IMR-90 (cell line): ENCODE results near the gene SLC25A22. TPM values are rescaled to one million over a fixed set of nuclear protein-coding genes. Genes with fewer than 3 reads are reported as not detected.

ENCODE experiments used
- ATAC-seq: fragments of 200-7000 bp; cut with Tn5 transposase; 2 replicates; pipeline ENCODE4 v1.9.1; 2020; ENCODE audit warnings: low read depth, mild to moderate bottlenecking, moderate library complexity
- BruUV-seq: library from RNA; stranded (reverse); fragments of 400-500 nt; replicated peaks from 2 replicates; lab custom pipeline; 2021; lab: Mats Ljungman, UMichigan
- CTCF ChIA-PET: fragments of 300-600 bp; formaldehyde crosslinking; extraction: SDS; loops from one replicate; lab custom pipeline; 2021; ENCODE audit warnings: antibody characterized with exemption; lab: Yijun Ruan, JAX
- POLR2A ChIA-PET: fragments of 300-600 bp; sonication (Branson Sonifier 250); formaldehyde crosslinking; loops from one replicate; lab custom pipeline; 2022; ENCODE audit warnings: antibody characterized with exemption; ENCODE audit not compliant: unreplicated experiment; lab: Charles Lee
- DNase-seq: peaks from one replicate; pipeline ENCODE4 v3.0.0; 2013
- H2AFZ ChIP-seq: replicated peaks from 2 replicates; pipeline ENCODE3; 2013; ENCODE audit warnings: low read length, mild to moderate bottlenecking; ENCODE audit not compliant: poor library complexity
- H2AK5ac ChIP-seq: 2 replicates; pipeline ENCODE4 v1.6.1; 2013; ENCODE audit warnings: low read depth, low read length, inconsistent platforms
- H2AK9ac ChIP-seq: replicated peaks from 2 replicates; pipeline ENCODE3; 2013; ENCODE audit warnings: mild to moderate bottlenecking, low read depth, low read length, moderate library complexity; ENCODE audit not compliant: poor library complexity
- H2BK120ac ChIP-seq: 2 replicates; pipeline ENCODE4 v1.6.1; 2013; ENCODE audit warnings: low read depth, low read length, inconsistent platforms
- H2BK15ac ChIP-seq: 3 replicates; pipeline ENCODE4 v1.6.1; 2013; ENCODE audit warnings: low read depth, low read length, inconsistent platforms
- H2BK20ac ChIP-seq: 2 replicates; pipeline ENCODE4 v1.6.1; 2013; ENCODE audit warnings: low read depth, mild to moderate bottlenecking, inconsistent platforms, low read length, moderate library complexity
- H2BK5ac ChIP-seq: 2 replicates; pipeline ENCODE4 v1.6.1; 2013; ENCODE audit warnings: mild to moderate bottlenecking, low read depth, low read length, inconsistent platforms; ENCODE audit not compliant: poor library complexity, severe bottlenecking
- H3K14ac ChIP-seq: replicated peaks from 2 replicates; pipeline ENCODE4 v1.6.1; 2013; ENCODE audit warnings: low read depth, low read length, inconsistent platforms
- H3K18ac ChIP-seq: 2 replicates; pipeline ENCODE4 v1.6.1; 2013; ENCODE audit warnings: low read depth, low read length, control low read depth
- H3K23ac ChIP-seq: 2 replicates; pipeline ENCODE4 v1.6.1; 2013; ENCODE audit warnings: low read depth, low read length, inconsistent platforms
- H3K27ac ChIP-seq: 2 replicates; pipeline ENCODE4 v1.5.1; 2013; ENCODE audit warnings: mild to moderate bottlenecking, control low read depth, low read length; ENCODE audit not compliant: insufficient read depth
- H3K27me3 ChIP-seq: 2 replicates; pipeline ENCODE4 v1.6.1; 2013; ENCODE audit warnings: low read length; ENCODE audit not compliant: control insufficient read depth, insufficient read depth
- H3K36me3 ChIP-seq: 2 replicates; pipeline ENCODE4 v1.6.1; 2013; ENCODE audit warnings: low read length, mixed read lengths; ENCODE audit not compliant: control insufficient read depth, insufficient read depth
- H3K4ac ChIP-seq: 2 replicates; pipeline ENCODE4 v1.6.1; 2013; ENCODE audit warnings: low read depth, low read length, inconsistent platforms
- H3K4me1 ChIP-seq: 2 replicates; pipeline ENCODE4 v1.6.1; 2013; ENCODE audit warnings: low read length, mixed read lengths; ENCODE audit not compliant: control insufficient read depth, insufficient read depth
- H3K4me2 ChIP-seq: 2 replicates; pipeline ENCODE4 v1.6.1; 2013; ENCODE audit warnings: low read depth, mild to moderate bottlenecking, control low read depth, low read length, moderate library complexity
- H3K4me3 ChIP-seq: 2 replicates; pipeline ENCODE4 v1.5.1; 2013; ENCODE audit warnings: low read depth, mild to moderate bottlenecking, control low read depth, low read length, moderate library complexity; ENCODE audit not compliant: insufficient read depth
- H3K56ac ChIP-seq: 2 replicates; pipeline ENCODE4 v1.6.1; 2013; ENCODE audit warnings: low read length, inconsistent platforms; ENCODE audit not compliant: insufficient read depth; ENCODE audit errors: extremely low read depth
- H3K79me1 ChIP-seq, 2 experiments: 2 replicates each; pipeline ENCODE4 v1.6.1; 2013; ENCODE audit warnings: low read length in 2 of 2, inconsistent platforms in 1 of 2, low read depth in 1 of 2
- H3K9ac ChIP-seq: 2 replicates; pipeline ENCODE4 v1.6.1; 2013; ENCODE audit warnings: low read depth, low read length, control low read depth
- H3K9me1 ChIP-seq: 2 replicates; pipeline ENCODE4 v1.6.1; 2013; ENCODE audit warnings: low read length, inconsistent platforms; ENCODE audit not compliant: insufficient read depth
- H3K9me3 ChIP-seq: 2 replicates; pipeline ENCODE4 v1.6.1; 2013; ENCODE audit warnings: low read length; ENCODE audit not compliant: control insufficient read depth, insufficient read depth
- H4K20me1 ChIP-seq: 2 replicates; pipeline ENCODE4 v1.6.1; 2013; ENCODE audit warnings: low read length, inconsistent platforms; ENCODE audit not compliant: insufficient read depth
- H4K5ac ChIP-seq: 2 replicates; pipeline ENCODE4 v1.6.1; 2013; ENCODE audit warnings: mild to moderate bottlenecking, low read depth, low read length, control low read depth
- H4K8ac ChIP-seq, 2 experiments: 2 replicates each; pipeline ENCODE4 v1.6.1; 2013; ENCODE audit warnings: low read depth in 2 of 2, low read length in 2 of 2, control low read depth in 1 of 2, inconsistent platforms in 1 of 2
- H4K91ac ChIP-seq: 2 replicates; pipeline ENCODE4 v1.6.1; 2013; ENCODE audit warnings: low read depth, low read length, inconsistent platforms; ENCODE audit not compliant: insufficient read depth
- MAFK ChIP-seq: IDR thresholded peaks from 2 replicates; pipeline ENCODE4 v1.6.1; 2012; ENCODE audit warnings: low read depth, low read length, improper control_type of control experiment
- MAZ ChIP-seq: IDR thresholded peaks from 2 replicates; pipeline ENCODE4 v1.6.1; 2012; ENCODE audit warnings: low read depth, mild to moderate bottlenecking, low read length, improper control_type of control experiment, moderate library complexity, borderline replicate concordance
- MXI1 ChIP-seq: IDR thresholded peaks from 2 replicates; pipeline ENCODE4 v1.6.1; 2012; ENCODE audit warnings: low read depth, mild to moderate bottlenecking, low read length, moderate library complexity, borderline replicate concordance
- NFE2L2 ChIP-seq: fragments of 150-350 bp; IDR thresholded peaks from 2 replicates; pipeline ENCODE4 v1.6.1; 2016; ENCODE audit warnings: low read depth, mild to moderate bottlenecking, low read length
- RAD21 ChIP-seq: IDR thresholded peaks from 2 replicates; pipeline ENCODE4 v1.6.1; 2012; ENCODE audit warnings: low read length, improper control_type of control experiment
- RFX5 ChIP-seq: IDR thresholded peaks from 2 replicates; pipeline ENCODE4 v1.8.0; 2012; ENCODE audit warnings: low read depth, mild to moderate bottlenecking, low read length, moderate library complexity
- WGBS, 2 experiments: methylation state at CpG; one replicate each; pipeline versions ENCODE4 v1.1.5 to v1.1.7; 2013; ENCODE audit warnings: missing lambda C conversion rate in 2 of 2; ENCODE audit not compliant: insufficient read length in 1 of 2; ENCODE audit errors: extremely low coverage in 2 of 2; 5-methylcytosine and 5-hydroxymethylcytosine counted together
- dilution Hi-C: fragments of 300-500 bp; cut with HindIII; formaldehyde crosslinking; loops from one replicate; pipeline ENCODE4 v1.14.3; 2018; ENCODE audit warnings: low sequenced_read_pairs; ENCODE audit not compliant: unreplicated experiment
- in situ Hi-C: fragments of 300-500 bp; cut with MboI; formaldehyde crosslinking; loops from 3 replicates; pipeline ENCODE4 v1.14.3; 2019; ENCODE audit warnings: low sequenced_read_pairs, inconsistent platforms, mixed read lengths
- intact Hi-C: fragments of 100-400 bp; cut with micrococcal nuclease; formaldehyde crosslinking; loops from 2 replicates; pipeline ENCODE4 v1.10.0; 2022
- polyA plus RNA-seq, 3 experiments: library from polyadenylated mRNA; depleted of rRNA; stranded (reverse); fragments of >200 nt; gene quantifications; 2 replicates each; pipeline ENCODE4 v1.2.3, GENCODE V29; 2012; ENCODE audit warnings: low replicate concordance in 1 of 3
- total RNA-seq: library from RNA; depleted of rRNA; stranded (reverse); fragments of >200 nt; gene quantifications from 2 replicates; pipeline ENCODE4 v1.2.3, GENCODE V29; 2012
- TF ChIP-seq, protein P1 (sequence below): fragments of 150-350 bp; IDR thresholded peaks from 2 replicates; pipeline ENCODE4 v1.6.1; 2016; ENCODE audit warnings: low read depth, mild to moderate bottlenecking, low read length, moderate library complexity, borderline replicate concordance

The SLC25A22 gene
- total and polyA plus RNA-seq, 2 of the 4 experiments (the other 2 are of a cell fraction), result 8.2 to 41.3 TPM

- no peak overlapping the region for H3K23ac ChIP-seq
- peaks cover 52% of the 10 kb centered on the region for H3K36me3 ChIP-seq
- no peak overlapping the region for H3K56ac ChIP-seq
- WGBS, 2 experiments, result no CpG with 5 or more reads among the region's 5 CpGs
- H3K4me1 ChIP-seq, result peaks cover 26% of the 10 kb centered on the region
- dilution Hi-C loops, result no loop called here
- H2BK5ac ChIP-seq, result no peak overlapping the region
- H3K27ac ChIP-seq, result no peak overlapping the region
- H2BK120ac ChIP-seq, result no peak overlapping the region
- no peak overlapping the region for H2AK5ac ChIP-seq
- H3K9me1 ChIP-seq, result peaks cover 23% of the 10 kb centered on the region
- H2AK9ac ChIP-seq, result no peak overlapping the region
- H4K5ac ChIP-seq, result no peak overlapping the region
- no peak overlapping the region for H3K9ac ChIP-seq
- no peak overlapping the region for H2BK15ac ChIP-seq
- peaks cover 79% of the 10 kb centered on the region for H4K20me1 ChIP-seq
- no peak overlapping the region for H2AFZ ChIP-seq
- no peak overlapping the region for H4K8ac ChIP-seq
- intact Hi-C loops, result no loop called here
- H3K9me3 ChIP-seq, result no peaks in the 10 kb centered on the region
- H3K79me1 ChIP-seq, result peaks cover 14 to 69% of the 10 kb centered on the region in 2 experiments; a peak in 3 of 4 replicates
- H3K14ac ChIP-seq, result no peak overlapping the region
- ChIA-PET CTCF (interaction anchor here (1.0 kb wide), 1 partner anchor 9 kb away, joined by 3 read pairs; no protein-coding TSS in a partner anchor), POLR2A (interaction anchor here (1.8 kb wide), 1 partner anchor 20 kb away, joined by 5 read pairs; the partner anchor contains the start of gene PNPLA2)
- TF ChIP-seq MXI1, result no peak
- TF ChIP-seq MAZ, result no peak
- no peak for TF ChIP-seq RAD21
- TF ChIP-seq, protein P1, sequence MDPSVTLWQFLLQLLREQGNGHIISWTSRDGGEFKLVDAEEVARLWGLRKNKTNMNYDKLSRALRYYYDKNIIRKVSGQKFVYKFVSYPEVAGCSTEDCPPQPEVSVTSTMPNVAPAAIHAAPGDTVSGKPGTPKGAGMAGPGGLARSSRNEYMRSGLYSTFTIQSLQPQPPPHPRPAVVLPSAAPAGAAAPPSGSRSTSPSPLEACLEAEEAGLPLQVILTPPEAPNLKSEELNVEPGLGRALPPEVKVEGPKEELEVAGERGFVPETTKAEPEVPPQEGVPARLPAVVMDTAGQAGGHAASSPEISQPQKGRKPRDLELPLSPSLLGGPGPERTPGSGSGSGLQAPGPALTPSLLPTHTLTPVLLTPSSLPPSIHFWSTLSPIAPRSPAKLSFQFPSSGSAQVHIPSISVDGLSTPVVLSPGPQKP, result no peak
- TF ChIP-seq NFE2L2, result no peak
- no peak for TF ChIP-seq MAFK
- TF ChIP-seq RFX5, result no peak
- BruUV-seq, result no TSS peak
- no peak for ATAC-seq
- no peak overlapping the region for H2BK20ac ChIP-seq
- H3K4me3 ChIP-seq, result no peak overlapping the region
- no peak overlapping the region for H3K18ac ChIP-seq
- no peaks in the 10 kb centered on the region for H3K27me3 ChIP-seq
- no peak overlapping the region for H3K4me2 ChIP-seq
- no peak overlapping the region for H4K91ac ChIP-seq
- no peak for DNase-seq
- no peak overlapping the region for H3K4ac ChIP-seq
- in situ Hi-C loops, result no loop called here
Measured at GRCh38 chr11:839280-839623, 41.2 kb upstream of the SLC25A22 start.
